Measurements from ENCODE around the gene USP5. TPM values are rescaled to one million over a fixed set of nuclear protein-coding genes. Genes with fewer than 3 reads are reported as not detected.
"Not testable (repeated sequence)": the region's sequence is repeated elsewhere in the genome, so short reads cannot be mapped to it uniquely, and the experiment has no call there.

Gene USP5
- total and polyA plus RNA-seq, 11 donors = 23.4 to 96.8 (median 60.6) TPM

GRCh38 chr12:6873094-6874014 is 21.4 kb downstream of the USP5 start, which contains the start of gene SPSB2:
Gene SPSB2, minus strand, starts transcription at chr12:6873303. Its CDS starts 402 bp downstream, at chr12:6872901.
- Histone ChIP-seq H3K4me3 (peak within 1 kb of the TSS; percentile 49 to 93 (median 74)), H3K27me3 (no peaks in the 10 kb centered on the region), H3K4me1 (peaks cover 15 to 50% (median 38%) of the 10 kb centered on the region in 12 donors), H3K36me3 (peaks cover 0 to 41% (median 26%) of the 10 kb centered on the region in 9 donors), H3K9me3 (no peaks in the 10 kb centered on the region), H3K27ac (peak within 1 kb of the TSS in 11 of 12 donors; percentile 78 to 91 (median 84))
- intact Hi-C loops (cut with DNase I) = loop anchor here in 5 of 10 donors (1.0 to 10.0 kb wide), 7 partner anchors 17 to 94 kb away; partner anchors contain the start of gene ATN1 (in 1 of the 5)
- DNase-seq (peak; percentile 98 to 99 (median 98)), ATAC-seq (peak; percentile 87 to 94 (median 92))
- WGBS, 4 donors = 1 to 4% (median 2%) methylated on average over 5 to 66 of the region's 66 CpGs
- TF ChIP-seq CTCF (IDR thresholded peaks at IDR 0.05) = peak in 1 of 12 donors; percentile 20
- TF ChIP-seq POLR2A (IDR thresholded peaks at IDR 0.05) = peak; percentile 18 to 72

GRCh38 chr12:6874015-6874368 is 22.0 kb downstream of the USP5 start:
- not testable (repeated sequence) for DNase-seq, H3K27me3 ChIP-seq, ATAC-seq, H3K9me3 ChIP-seq
- WGBS, 4 donors = 57 to 67% (median 62%) methylated on average over 9 of the region's 9 CpGs
- H3K4me1 ChIP-seq = peaks cover 8 to 44% (median 32%) of the 10 kb centered on the region in 12 donors
- H3K4me3 ChIP-seq = peak overlapping the region in 10 of 12 donors; percentile 57 to 93 (median 77)
- H3K27ac ChIP-seq = peak overlapping the region in 11 of 12 donors; percentile 78 to 91 (median 84)
- intact Hi-C loops (cut with DNase I) = loop anchor here in 3 of 10 donors (5.0 to 10.0 kb wide), 4 partner anchors 53 to 93 kb away; partner anchors contain the start of gene ATN1 (in 1 of the 3)
- peaks cover 0 to 38% (median 24%) of the 10 kb centered on the region in 9 donors for H3K36me3 ChIP-seq

- WGBS, 4 donors = 91 to 95% (median 92%) methylated on average over 11 of the region's 11 CpGs
- intact Hi-C loops (cut with DNase I) = loop anchor here in 1 of 10 donors (10.0 kb wide), 1 partner anchor 85 kb away; no protein-coding TSS in a partner anchor
Measured at GRCh38 chr12:6879824-6880223, 27.9 kb downstream of the USP5 start.

GRCh38 chr12:6883252-6883651 is 31.3 kb downstream of the USP5 start:
- DNase-seq (no peak), ATAC-seq (no peak)
- H3K9me3 ChIP-seq = no peaks in the 10 kb centered on the region
- no peak overlapping the region for H3K4me3 ChIP-seq
- peaks cover 0 to 25% (median 15%) of the 10 kb centered on the region in 9 donors for H3K36me3 ChIP-seq
- no peaks in the 10 kb centered on the region for H3K4me1 ChIP-seq
- 97 to 100% (median 98%) methylated on average over 5 of the region's 5 CpGs for WGBS, 4 donors
- no peak overlapping the region for H3K27ac ChIP-seq
- intact Hi-C loops (cut with DNase I) = no loop called here
- no peaks in the 10 kb centered on the region for H3K27me3 ChIP-seq
- TF ChIP-seq CTCF (IDR thresholded peaks at IDR 0.05) = no peak
- TF ChIP-seq POLR2A (IDR thresholded peaks at IDR 0.05) = no peak

More at GRCh38 chr12:6879824-6880223, 27.9 kb downstream of the USP5 start:
- DNase-seq, ATAC-seq, H3K27me3 ChIP-seq, H3K27ac ChIP-seq, H3K9me3 ChIP-seq, H3K4me1 ChIP-seq, H3K4me3 ChIP-seq: not testable (repeated sequence)
- H3K36me3 ChIP-seq = peaks cover 0 to 27% (median 12%) of the 10 kb centered on the region in 9 donors

GRCh38 chr12:6883683-6884082 is 31.7 kb downstream of the USP5 start:
- no peak for DNase-seq
- no peaks in the 10 kb centered on the region for H3K9me3 ChIP-seq
- no peaks in the 10 kb centered on the region for H3K4me1 ChIP-seq
- intact Hi-C loops (cut with DNase I) = no loop called here
- TF ChIP-seq POLR2A (IDR thresholded peaks at IDR 0.05) = no peak
- no peak for TF ChIP-seq CTCF (IDR thresholded peaks at IDR 0.05)
- no peaks in the 10 kb centered on the region for H3K27me3 ChIP-seq
- 90 to 97% (median 95%) methylated on average over 5 to 11 of the region's 11 CpGs for WGBS, 4 donors
- peak in 2 of 4 donors; percentile 34 to 45 for ATAC-seq
- no peak overlapping the region for H3K4me3 ChIP-seq
- peaks cover 0 to 25% (median 15%) of the 10 kb centered on the region in 9 donors for H3K36me3 ChIP-seq
- no peak overlapping the region for H3K27ac ChIP-seq

Data from heart left ventricle (tissue), 16 donors.